Type B pancreatic cell (in vitro differentiated cells): ENCODE data around the gene AMIGO2. TPM values are rescaled to one million over a fixed set of nuclear protein-coding genes. Genes with fewer than 3 reads are reported as not detected.

Source experiments
- DNase-seq: peaks from one replicate; pipeline ENCODE4 v3.0.0; 2021; ENCODE audit warnings: mixed read lengths; ENCODE audit not compliant: unreplicated experiment; ENCODE audit errors: extremely low spot score
- H3K27ac Mint-ChIP-seq: 2 replicates; pipeline ENCODE4 v1.8.0; 2021; ENCODE audit warnings: mild to moderate bottlenecking, mixed read lengths
- H3K27me3 Mint-ChIP-seq: 2 replicates; pipeline ENCODE4 v1.8.0; 2021; ENCODE audit warnings: mixed read lengths
- H3K36me3 Mint-ChIP-seq: 2 replicates; pipeline ENCODE4 v1.8.0; 2021; ENCODE audit warnings: mixed read lengths
- H3K4me1 Mint-ChIP-seq: one replicate; pipeline ENCODE4 v1.8.0; 2021; ENCODE audit warnings: mixed read lengths; ENCODE audit not compliant: unreplicated experiment
- H3K4me3 Mint-ChIP-seq: 2 replicates; pipeline ENCODE4 v1.8.0; 2021; ENCODE audit warnings: mild to moderate bottlenecking, mixed read lengths
- H3K9me3 Mint-ChIP-seq: 2 replicates; pipeline ENCODE4 v1.8.0; 2021; ENCODE audit warnings: mixed read lengths
- total RNA-seq: library from RNA; stranded (reverse); gene quantifications from 2 replicates; pipeline ENCODE4 v1.2.1, GENCODE V29; 2021; ENCODE audit warnings: low replicate concordance
- TF ChIP-seq, protein P1 (sequence below): fragments of 200-600 bp; sonication (generic); conservative IDR thresholded peaks from 2 replicates; pipeline ENCODE4 v1.5.0; 2021; ENCODE audit warnings: antibody characterized with exemption, mild to moderate bottlenecking

The AMIGO2 gene
- total RNA-seq, 1 donor from 2014 or later: 9.3 TPM

- H3K36me3 Mint-ChIP-seq: no peaks in the 10 kb centered on the region
- no peaks in the 10 kb centered on the region for H3K27me3 Mint-ChIP-seq
- TF ChIP-seq, protein P1, sequence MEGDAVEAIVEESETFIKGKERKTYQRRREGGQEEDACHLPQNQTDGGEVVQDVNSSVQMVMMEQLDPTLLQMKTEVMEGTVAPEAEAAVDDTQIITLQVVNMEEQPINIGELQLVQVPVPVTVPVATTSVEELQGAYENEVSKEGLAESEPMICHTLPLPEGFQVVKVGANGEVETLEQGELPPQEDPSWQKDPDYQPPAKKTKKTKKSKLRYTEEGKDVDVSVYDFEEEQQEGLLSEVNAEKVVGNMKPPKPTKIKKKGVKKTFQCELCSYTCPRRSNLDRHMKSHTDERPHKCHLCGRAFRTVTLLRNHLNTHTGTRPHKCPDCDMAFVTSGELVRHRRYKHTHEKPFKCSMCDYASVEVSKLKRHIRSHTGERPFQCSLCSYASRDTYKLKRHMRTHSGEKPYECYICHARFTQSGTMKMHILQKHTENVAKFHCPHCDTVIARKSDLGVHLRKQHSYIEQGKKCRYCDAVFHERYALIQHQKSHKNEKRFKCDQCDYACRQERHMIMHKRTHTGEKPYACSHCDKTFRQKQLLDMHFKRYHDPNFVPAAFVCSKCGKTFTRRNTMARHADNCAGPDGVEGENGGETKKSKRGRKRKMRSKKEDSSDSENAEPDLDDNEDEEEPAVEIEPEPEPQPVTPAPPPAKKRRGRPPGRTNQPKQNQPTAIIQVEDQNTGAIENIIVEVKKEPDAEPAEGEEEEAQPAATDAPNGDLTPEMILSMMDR: no peak
- H3K27ac Mint-ChIP-seq: no peak overlapping the region
- no peak overlapping the region for H3K4me3 Mint-ChIP-seq
- DNase-seq: no peak
- no peaks in the 10 kb centered on the region for H3K9me3 Mint-ChIP-seq
- H3K4me1 Mint-ChIP-seq: peaks cover 10% of the 10 kb centered on the region
Observed at GRCh38 chr12:47105914-47106674, 26.3 kb upstream of the AMIGO2 start.

GRCh38 chr12:47102845-47103651 lies 23.3 kb upstream of the AMIGO2 start:
- Mint-ChIP-seq H3K4me1 (peaks cover 10% of the 10 kb centered on the region), H3K27me3 (no peaks in the 10 kb centered on the region), H3K4me3 (no peak overlapping the region), H3K27ac (no peak overlapping the region), H3K36me3 (no peaks in the 10 kb centered on the region), H3K9me3 (no peaks in the 10 kb centered on the region)
- DNase-seq: no peak
- TF ChIP-seq, protein P1: no peak

GRCh38 chr12:47102406-47102805 lies 22.6 kb upstream of the AMIGO2 start:
- Mint-ChIP-seq H3K9me3 (no peaks in the 10 kb centered on the region), H3K4me3 (no peak overlapping the region), H3K27me3 (no peaks in the 10 kb centered on the region), H3K36me3 (no peaks in the 10 kb centered on the region), H3K27ac (no peak overlapping the region), H3K4me1 (peaks cover 10% of the 10 kb centered on the region)
- no peak for DNase-seq
- TF ChIP-seq, protein P1: no peak

DNA sequence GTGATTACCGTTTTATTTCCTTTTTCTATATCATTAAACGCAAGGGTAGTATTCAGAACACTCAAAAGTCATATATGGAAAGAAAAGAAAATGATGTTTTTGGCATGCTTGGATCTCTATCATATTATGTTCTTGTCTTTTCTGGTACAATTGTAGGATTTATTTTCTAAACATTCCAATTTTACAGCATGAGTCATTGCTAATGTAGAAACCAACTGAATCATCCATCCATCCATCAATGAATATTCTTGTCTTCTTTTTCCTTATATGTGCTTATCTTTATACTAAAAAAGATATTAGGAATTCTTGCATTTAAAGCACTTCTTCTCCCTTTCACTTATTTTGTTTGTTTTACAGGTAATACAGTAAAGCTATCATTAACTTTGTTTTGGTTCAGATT lies 20.4 kb upstream of the AMIGO2 start:
- H3K4me1 Mint-ChIP-seq: peaks cover 1% of the 10 kb centered on the region

DNA sequence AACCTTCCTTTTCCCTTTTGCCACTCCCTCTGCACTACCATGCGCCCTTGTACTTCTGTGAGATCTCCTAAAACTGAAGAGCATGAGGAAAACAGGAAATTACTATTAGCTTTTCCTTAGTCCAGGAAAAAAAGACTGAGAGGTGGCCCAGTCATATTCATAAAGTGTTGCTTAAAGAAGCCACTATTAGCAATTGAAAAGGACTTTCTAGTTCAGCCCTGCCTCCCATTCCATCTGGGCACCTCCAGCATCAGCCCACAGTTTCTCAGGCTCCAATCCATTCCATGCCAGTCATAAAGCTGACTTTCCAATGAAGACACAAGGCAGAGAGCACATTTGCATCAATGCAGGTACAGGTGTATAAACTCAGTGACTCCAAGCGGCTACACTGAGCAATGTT lies 19.9 kb upstream of the AMIGO2 start:
- DNase-seq: no peak
- TF ChIP-seq, protein P1: no peak
- Mint-ChIP-seq H3K27ac (no peak overlapping the region), H3K9me3 (no peaks in the 10 kb centered on the region), H3K27me3 (no peaks in the 10 kb centered on the region), H3K4me3 (no peak overlapping the region), H3K36me3 (no peaks in the 10 kb centered on the region), H3K4me1 (no peaks in the 10 kb centered on the region)

More for the DNA sequence above, 20.4 kb upstream of the AMIGO2 start:
- DNase-seq: no peak
- H3K9me3 Mint-ChIP-seq: no peaks in the 10 kb centered on the region
- TF ChIP-seq, protein P1: no peak
- no peaks in the 10 kb centered on the region for H3K27me3 Mint-ChIP-seq
- H3K27ac Mint-ChIP-seq: no peak overlapping the region
- H3K4me3 Mint-ChIP-seq: no peak overlapping the region
- H3K36me3 Mint-ChIP-seq: no peaks in the 10 kb centered on the region
